Vagina (tissue), 2 donors: ENCODE measurements around the gene FOXN3.

ENCODE experiments used
- POLR2A ChIP-seq, 2 donors: fragments of 450-650 bp; IDR thresholded peaks; one replicate each; pipeline ENCODE4 v1.6.1; 2017; ENCODE audit warnings: antibody characterized with exemption in 2 of 2, mild to moderate bottlenecking in 2 of 2, moderate library complexity in 2 of 2
- TF ChIP-seq, protein P1 (sequence below), 3 experiments: fragments of 450-650 bp in 2 of 3; fragments of 200-600 bp in 1 of 3; sonication (generic) in 1 of 3; IDR thresholded peaks; one replicate each; pipeline ENCODE4 v1.5.1; 2017 to 2019; ENCODE audit warnings: antibody characterized with exemption in 3 of 3, mild to moderate bottlenecking in 2 of 3, moderate library complexity in 2 of 3

GRCh38 chr14:89290813-89291212, 126.2 kb downstream of the FOXN3 start:
- TF ChIP-seq, protein P1, sequence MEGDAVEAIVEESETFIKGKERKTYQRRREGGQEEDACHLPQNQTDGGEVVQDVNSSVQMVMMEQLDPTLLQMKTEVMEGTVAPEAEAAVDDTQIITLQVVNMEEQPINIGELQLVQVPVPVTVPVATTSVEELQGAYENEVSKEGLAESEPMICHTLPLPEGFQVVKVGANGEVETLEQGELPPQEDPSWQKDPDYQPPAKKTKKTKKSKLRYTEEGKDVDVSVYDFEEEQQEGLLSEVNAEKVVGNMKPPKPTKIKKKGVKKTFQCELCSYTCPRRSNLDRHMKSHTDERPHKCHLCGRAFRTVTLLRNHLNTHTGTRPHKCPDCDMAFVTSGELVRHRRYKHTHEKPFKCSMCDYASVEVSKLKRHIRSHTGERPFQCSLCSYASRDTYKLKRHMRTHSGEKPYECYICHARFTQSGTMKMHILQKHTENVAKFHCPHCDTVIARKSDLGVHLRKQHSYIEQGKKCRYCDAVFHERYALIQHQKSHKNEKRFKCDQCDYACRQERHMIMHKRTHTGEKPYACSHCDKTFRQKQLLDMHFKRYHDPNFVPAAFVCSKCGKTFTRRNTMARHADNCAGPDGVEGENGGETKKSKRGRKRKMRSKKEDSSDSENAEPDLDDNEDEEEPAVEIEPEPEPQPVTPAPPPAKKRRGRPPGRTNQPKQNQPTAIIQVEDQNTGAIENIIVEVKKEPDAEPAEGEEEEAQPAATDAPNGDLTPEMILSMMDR (IDR thresholded peaks at IDR 0.05), result no peak
- TF ChIP-seq POLR2A (IDR thresholded peaks at IDR 0.05), result no peak
